ENCODE data around the gene C17orf107. TPM values are rescaled to one million over a fixed set of nuclear protein-coding genes. Genes with fewer than 3 reads are reported as not detected.

The C17orf107 gene
- total and polyA plus RNA-seq, 2 of the 13 experiments (the other 11 are each of a cell fraction or from before 2014, with no cell fraction given), result 0.20 to 0.59 TPM

GRCh38 chr17:4908711-4909496 lies 9.6 kb downstream of the C17orf107 start (continued):
- TF ChIP-seq ELK4 (CRISPR knock-in tag; IDR thresholded peaks at IDR 0.05; ENCODE audit: borderline replicate concordance) (no peak), ZNF549 (CRISPR knock-in tag; IDR thresholded peaks at IDR 0.05) (no peak), ZBTB49 (CRISPR knock-in tag; IDR thresholded peaks at IDR 0.05; ENCODE audit: borderline replicate concordance) (no peak), SIX4 (CRISPR knock-in tag; IDR thresholded peaks at IDR 0.05) (no peak), NR3C1 (CRISPR knock-in tag; IDR thresholded peaks at IDR 0.05) (no peak), HNRNPL (IDR thresholded peaks at IDR 0.05; ENCODE audit: low read depth, low read length) (0 out of 2 replicates have a peak, but pooled peaks have one; percentile 62), GATAD2A (CRISPR knock-in tag; IDR thresholded peaks at IDR 0.05) (peak; percentile 35; the same call in 1 of the 2 replicates), MED1 (CRISPR knock-in tag; IDR thresholded peaks at IDR 0.05) (0 out of 2 replicates have a peak, but pooled peaks have one; percentile 52), NONO (IDR thresholded peaks at IDR 0.05) (no peak), NONO (CRISPR knock-in tag; conservative IDR thresholded peaks at IDR 0.05) (peak; percentile 86), KLF13 (CRISPR knock-in tag; IDR thresholded peaks at IDR 0.05) (0 out of 2 replicates have a peak, but pooled peaks have one; percentile 28), SRF (IDR thresholded peaks at IDR 0.05; ENCODE audit: low read depth, low read length) (no peak), BCL3 (CRISPR knock-in tag; IDR thresholded peaks at IDR 0.05) (no peak), KLF15 (CRISPR knock-in tag; IDR thresholded peaks at IDR 0.05; ENCODE audit: borderline replicate concordance) (no peak), ZNF674 (CRISPR knock-in tag; IDR thresholded peaks at IDR 0.05; ENCODE audit: low read depth) (no peak), ZNF18 (CRISPR knock-in tag; IDR thresholded peaks at IDR 0.05; ENCODE audit: insufficient replicate concordance) (no peak), KDM4B (CRISPR knock-in tag; IDR thresholded peaks at IDR 0.05) (peak; percentile 36; the same call in 1 of the 2 replicates), GPBP1L1 (CRISPR knock-in tag; IDR thresholded peaks at IDR 0.05) (no peak), ELF1 (CRISPR knock-in tag; IDR thresholded peaks at IDR 0.05) (peak; percentile 33; the same call in 1 of the 2 replicates), ZFY (CRISPR knock-in tag; IDR thresholded peaks at IDR 0.05) (peak; percentile 60), RXRB (CRISPR knock-in tag; IDR thresholded peaks at IDR 0.05; ENCODE audit: borderline replicate concordance) (peak; percentile 50; the same call in 1 of the 2 replicates), ZNF83 (CRISPR knock-in tag; IDR thresholded peaks at IDR 0.05; ENCODE audit: borderline replicate concordance) (no peak)

Data from HepG2 (cell line).